Measurements from ENCODE around the gene THSD4. TPM values are rescaled to one million over a fixed set of nuclear protein-coding genes. Genes with fewer than 3 reads are reported as not detected.

THSD4 gene
- total RNA-seq, 2 experiments from 2014 or later = not detected

GRCh38 chr15:71252740-71253047 is 137.4 kb downstream of the THSD4 start:
- ChIA-PET POLR2A (no interaction called here), CTCF (interaction anchor here (1.3 kb wide), 1 partner anchor 18 kb away, joined by 3 read pairs; no protein-coding TSS in a partner anchor)
- no peak overlapping the region for H3K27ac Mint-ChIP-seq
- Histone ChIP-seq H3K9me3 (ENCODE audit: control insufficient read depth in 1 of 2, insufficient read depth in 1 of 2, low read length in 2 of 2) (no peaks in the 10 kb centered on the region), H3K4me1 (ENCODE audit: insufficient read depth, low read length) (no peaks in the 10 kb centered on the region), H3K27ac (ENCODE audit: low read depth in 1 of 2, low read length in 2 of 2) (no peak overlapping the region), H3K27me3 (ENCODE audit: control insufficient read depth in 1 of 2, insufficient read depth in 2 of 2, low read length in 2 of 2) (no peaks in the 10 kb centered on the region), H3K4me3 (ENCODE audit: low read length) (no peak overlapping the region), H3K36me3 (ENCODE audit: insufficient read depth, low read length) (no peaks in the 10 kb centered on the region)
- intact Hi-C loops (cut with DNase I, micrococcal nuclease) = no loop called here
- peaks cover 6% of the 10 kb centered on the region for H3K27me3 Mint-ChIP-seq
- no peaks in the 10 kb centered on the region for H3K4me1 Mint-ChIP-seq (ENCODE audit: low read depth)
- DNase-seq (no peak), ATAC-seq (ENCODE audit: poor library complexity) (no peak)
- H3K4me3 Mint-ChIP-seq = no peak overlapping the region
- H3K9me3 Mint-ChIP-seq = no peaks in the 10 kb centered on the region
- TF ChIP-seq, protein P1, sequence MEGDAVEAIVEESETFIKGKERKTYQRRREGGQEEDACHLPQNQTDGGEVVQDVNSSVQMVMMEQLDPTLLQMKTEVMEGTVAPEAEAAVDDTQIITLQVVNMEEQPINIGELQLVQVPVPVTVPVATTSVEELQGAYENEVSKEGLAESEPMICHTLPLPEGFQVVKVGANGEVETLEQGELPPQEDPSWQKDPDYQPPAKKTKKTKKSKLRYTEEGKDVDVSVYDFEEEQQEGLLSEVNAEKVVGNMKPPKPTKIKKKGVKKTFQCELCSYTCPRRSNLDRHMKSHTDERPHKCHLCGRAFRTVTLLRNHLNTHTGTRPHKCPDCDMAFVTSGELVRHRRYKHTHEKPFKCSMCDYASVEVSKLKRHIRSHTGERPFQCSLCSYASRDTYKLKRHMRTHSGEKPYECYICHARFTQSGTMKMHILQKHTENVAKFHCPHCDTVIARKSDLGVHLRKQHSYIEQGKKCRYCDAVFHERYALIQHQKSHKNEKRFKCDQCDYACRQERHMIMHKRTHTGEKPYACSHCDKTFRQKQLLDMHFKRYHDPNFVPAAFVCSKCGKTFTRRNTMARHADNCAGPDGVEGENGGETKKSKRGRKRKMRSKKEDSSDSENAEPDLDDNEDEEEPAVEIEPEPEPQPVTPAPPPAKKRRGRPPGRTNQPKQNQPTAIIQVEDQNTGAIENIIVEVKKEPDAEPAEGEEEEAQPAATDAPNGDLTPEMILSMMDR (IDR thresholded peaks at IDR 0.05) = no peak
- no peaks in the 10 kb centered on the region for H3K36me3 Mint-ChIP-seq (ENCODE audit: low read depth)

DNA sequence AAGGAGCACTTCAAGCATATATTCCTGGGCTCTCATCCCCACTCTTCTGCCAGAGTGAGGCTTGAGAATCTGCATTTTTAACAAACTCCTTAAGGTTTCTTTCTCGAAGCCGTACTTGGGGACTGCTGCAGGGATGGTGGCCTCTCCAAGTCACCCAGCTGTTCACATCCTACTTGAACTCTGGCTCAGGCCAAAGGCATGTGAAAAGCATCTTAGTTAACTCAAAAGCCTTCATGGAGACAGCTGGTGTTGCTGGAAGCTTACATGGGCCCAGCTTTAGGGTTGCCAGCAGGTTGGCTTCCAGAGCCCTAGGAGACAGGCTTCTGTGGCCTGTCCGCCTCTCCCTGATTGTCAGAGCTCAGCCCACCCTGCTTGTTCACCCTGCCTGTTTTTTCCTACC is 139.2 kb downstream of the THSD4 start:
- no peaks in the 10 kb centered on the region for H3K4me1 Mint-ChIP-seq (ENCODE audit: low read depth)
- H3K4me1 ChIP-seq (ENCODE audit: insufficient read depth, low read length) = no peaks in the 10 kb centered on the region
- H3K36me3 ChIP-seq (ENCODE audit: insufficient read depth, low read length) = no peaks in the 10 kb centered on the region
- no peak overlapping the region for H3K27ac ChIP-seq (ENCODE audit: low read depth in 1 of 2, low read length in 2 of 2)
- H3K27me3 Mint-ChIP-seq = peaks cover 6% of the 10 kb centered on the region
- H3K4me3 ChIP-seq (ENCODE audit: low read length) = no peak overlapping the region
- TF ChIP-seq, protein P1 (IDR thresholded peaks at IDR 0.05) = no peak
- CTCF ChIA-PET = no interaction called here
- no peak for DNase-seq
- POLR2A ChIA-PET = no interaction called here
- ATAC-seq (ENCODE audit: poor library complexity) = no peak
- H3K4me3 Mint-ChIP-seq = no peak overlapping the region
- H3K27me3 ChIP-seq (ENCODE audit: control insufficient read depth in 1 of 2, insufficient read depth in 2 of 2, low read length in 2 of 2) = no peaks in the 10 kb centered on the region
- no peaks in the 10 kb centered on the region for H3K9me3 ChIP-seq (ENCODE audit: control insufficient read depth in 1 of 2, insufficient read depth in 1 of 2, low read length in 2 of 2)
- H3K9me3 Mint-ChIP-seq = no peaks in the 10 kb centered on the region
- intact Hi-C loops (cut with DNase I, micrococcal nuclease) = no loop called here
- no peaks in the 10 kb centered on the region for H3K36me3 Mint-ChIP-seq (ENCODE audit: low read depth)
- H3K27ac Mint-ChIP-seq = no peak overlapping the region

- no peak for ATAC-seq (ENCODE audit: poor library complexity)
- no peak overlapping the region for H3K27ac ChIP-seq (ENCODE audit: low read depth in 1 of 2, low read length in 2 of 2)
- DNase-seq = no peak
- TF ChIP-seq, protein P1 (IDR thresholded peaks at IDR 0.05) = no peak
- Mint-ChIP-seq H3K4me3 (no peak overlapping the region), H3K36me3 (ENCODE audit: low read depth) (no peaks in the 10 kb centered on the region), H3K27ac (no peak overlapping the region), H3K9me3 (no peaks in the 10 kb centered on the region), H3K27me3 (peaks cover 15% of the 10 kb centered on the region), H3K4me1 (ENCODE audit: low read depth) (no peaks in the 10 kb centered on the region)
- intact Hi-C loops (cut with DNase I, micrococcal nuclease) = no loop called here
- no peaks in the 10 kb centered on the region for H3K9me3 ChIP-seq (ENCODE audit: control insufficient read depth in 1 of 2, insufficient read depth in 1 of 2, low read length in 2 of 2)
- no peaks in the 10 kb centered on the region for H3K27me3 ChIP-seq (ENCODE audit: control insufficient read depth in 1 of 2, insufficient read depth in 2 of 2, low read length in 2 of 2)
- CTCF ChIA-PET = no interaction called here
- H3K4me3 ChIP-seq (ENCODE audit: low read length) = no peak overlapping the region
- no peaks in the 10 kb centered on the region for H3K36me3 ChIP-seq (ENCODE audit: insufficient read depth, low read length)
- H3K4me1 ChIP-seq (ENCODE audit: insufficient read depth, low read length) = no peaks in the 10 kb centered on the region
- POLR2A ChIA-PET = no interaction called here
Observed at GRCh38 chr15:71256934-71257664, 141.8 kb downstream of the THSD4 start.

Data from CD4-positive, alpha-beta T cell (primary cell).